Nephron (organoid): ENCODE results near the gene FAM193B.
"Not testable (repeated sequence)": the region's sequence is repeated elsewhere in the genome, so short reads cannot be mapped to it uniquely, and the experiment has no call there.

Experiments used
- H3K27ac Mint-ChIP-seq, 3 experiments: 2 replicates each; pipeline ENCODE4 v1.8.0; 2020; ENCODE audit warnings: mixed read lengths in 3 of 3, mild to moderate bottlenecking in 2 of 3, moderate library complexity in 1 of 3
- H3K27me3 Mint-ChIP-seq: 2 replicates; pipeline ENCODE4 v1.8.0; 2021; ENCODE audit warnings: low read depth, mild to moderate bottlenecking, moderate library complexity, mixed read lengths
- H3K36me3 Mint-ChIP-seq: 2 replicates; pipeline ENCODE4 v1.8.0; 2020; ENCODE audit warnings: low read depth, mixed read lengths
- H3K4me1 Mint-ChIP-seq: 2 replicates; pipeline ENCODE4 v1.8.0; 2020; ENCODE audit warnings: mixed read lengths
- H3K4me3 Mint-ChIP-seq, 3 experiments: 2 replicates each; pipeline ENCODE4 v1.8.0; 2020; ENCODE audit warnings: mild to moderate bottlenecking in 3 of 3, mixed read lengths in 3 of 3, moderate library complexity in 2 of 3
- H3K9me3 Mint-ChIP-seq: 2 replicates; pipeline ENCODE4 v1.8.0; 2020; ENCODE audit warnings: mixed read lengths
- TF ChIP-seq, protein P1 (sequence below), 3 experiments: fragments of 200-600 bp; sonication (generic); IDR thresholded peaks; one replicate each; pipeline ENCODE4 v1.5.0; 2021; ENCODE audit warnings: antibody characterized with exemption in 3 of 3; ENCODE audit not compliant: unreplicated experiment in 3 of 3

Gene FAM193B

DNA sequence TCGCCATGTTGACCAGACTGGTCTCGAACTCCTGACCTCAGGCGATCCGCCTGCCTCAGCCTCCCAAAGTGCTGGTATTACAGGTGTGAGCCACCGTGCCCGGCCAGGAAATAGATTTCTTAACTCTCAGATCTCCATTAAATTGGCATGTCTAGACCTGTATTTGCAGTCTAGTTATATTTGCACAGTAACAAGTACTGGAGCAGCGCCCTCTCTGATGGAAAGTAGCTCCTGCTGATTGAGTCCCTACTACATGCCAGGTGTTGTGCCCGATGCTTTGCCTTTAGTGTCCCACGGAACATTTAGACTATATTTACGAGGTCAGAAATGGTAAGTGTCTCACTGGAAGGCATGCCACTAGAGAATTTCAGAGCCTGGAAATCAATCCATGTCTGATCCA, 21.8 kb upstream of the FAM193B start:
- no peaks in the 10 kb centered on the region for H3K36me3 Mint-ChIP-seq
- no peaks in the 10 kb centered on the region for H3K9me3 Mint-ChIP-seq
- H3K4me1 Mint-ChIP-seq, result no peaks in the 10 kb centered on the region
- H3K27ac Mint-ChIP-seq, result no peak overlapping the region
- TF ChIP-seq, protein P1, sequence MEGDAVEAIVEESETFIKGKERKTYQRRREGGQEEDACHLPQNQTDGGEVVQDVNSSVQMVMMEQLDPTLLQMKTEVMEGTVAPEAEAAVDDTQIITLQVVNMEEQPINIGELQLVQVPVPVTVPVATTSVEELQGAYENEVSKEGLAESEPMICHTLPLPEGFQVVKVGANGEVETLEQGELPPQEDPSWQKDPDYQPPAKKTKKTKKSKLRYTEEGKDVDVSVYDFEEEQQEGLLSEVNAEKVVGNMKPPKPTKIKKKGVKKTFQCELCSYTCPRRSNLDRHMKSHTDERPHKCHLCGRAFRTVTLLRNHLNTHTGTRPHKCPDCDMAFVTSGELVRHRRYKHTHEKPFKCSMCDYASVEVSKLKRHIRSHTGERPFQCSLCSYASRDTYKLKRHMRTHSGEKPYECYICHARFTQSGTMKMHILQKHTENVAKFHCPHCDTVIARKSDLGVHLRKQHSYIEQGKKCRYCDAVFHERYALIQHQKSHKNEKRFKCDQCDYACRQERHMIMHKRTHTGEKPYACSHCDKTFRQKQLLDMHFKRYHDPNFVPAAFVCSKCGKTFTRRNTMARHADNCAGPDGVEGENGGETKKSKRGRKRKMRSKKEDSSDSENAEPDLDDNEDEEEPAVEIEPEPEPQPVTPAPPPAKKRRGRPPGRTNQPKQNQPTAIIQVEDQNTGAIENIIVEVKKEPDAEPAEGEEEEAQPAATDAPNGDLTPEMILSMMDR (IDR thresholded peaks at IDR 0.05; ENCODE audit: unreplicated experiment in 3 of 3), result no peak
- no peak overlapping the region for H3K4me3 Mint-ChIP-seq
- H3K27me3 Mint-ChIP-seq, result peaks cover 23% of the 10 kb centered on the region

DNA sequence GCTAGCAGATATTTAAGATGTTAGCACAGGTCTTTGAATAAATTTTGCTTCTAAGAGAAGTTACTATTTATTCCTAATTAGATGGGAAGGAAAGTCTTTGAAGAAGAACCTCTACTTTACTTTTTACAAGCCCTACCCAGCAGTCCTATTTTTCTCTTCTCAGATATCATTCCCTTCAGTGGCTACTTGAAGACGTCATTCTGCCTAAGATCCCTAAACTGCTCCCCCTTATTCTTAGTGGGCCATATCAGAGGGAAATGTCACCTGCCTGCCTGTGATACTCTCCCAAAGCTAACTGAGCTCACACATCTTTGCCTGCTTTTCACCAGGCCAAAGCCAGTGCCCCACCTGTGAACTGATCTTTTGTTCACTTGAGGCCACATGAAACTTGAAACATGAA, 21.1 kb upstream of the FAM193B start:
- H3K27ac Mint-ChIP-seq, result no peak overlapping the region
- H3K27me3 Mint-ChIP-seq, result peaks cover 22% of the 10 kb centered on the region
- no peaks in the 10 kb centered on the region for H3K4me1 Mint-ChIP-seq
- H3K9me3 Mint-ChIP-seq, result no peaks in the 10 kb centered on the region
- H3K36me3 Mint-ChIP-seq, result no peaks in the 10 kb centered on the region
- TF ChIP-seq, protein P1 (IDR thresholded peaks at IDR 0.05; ENCODE audit: unreplicated experiment in 3 of 3), result no peak
- no peak overlapping the region for H3K4me3 Mint-ChIP-seq

GRCh38 chr5:177569894-177570293, 15.5 kb upstream of the FAM193B start:
- no peaks in the 10 kb centered on the region for H3K4me1 Mint-ChIP-seq
- H3K36me3 Mint-ChIP-seq, result no peaks in the 10 kb centered on the region
- no peaks in the 10 kb centered on the region for H3K9me3 Mint-ChIP-seq
- no peak overlapping the region for H3K4me3 Mint-ChIP-seq
- TF ChIP-seq, protein P1 (IDR thresholded peaks at IDR 0.05; ENCODE audit: unreplicated experiment in 3 of 3), result no peak
- no peak overlapping the region for H3K27ac Mint-ChIP-seq
- H3K27me3 Mint-ChIP-seq, result peaks cover 39% of the 10 kb centered on the region

- Mint-ChIP-seq H3K36me3 (no peaks in the 10 kb centered on the region), H3K9me3 (no peaks in the 10 kb centered on the region), H3K4me3 (no peak overlapping the region), H3K27ac (no peak overlapping the region), H3K27me3 (peaks cover 27% of the 10 kb centered on the region), H3K4me1 (no peaks in the 10 kb centered on the region)
- TF ChIP-seq, protein P1 (IDR thresholded peaks at IDR 0.05; ENCODE audit: unreplicated experiment in 3 of 3), result no peak
Observed at GRCh38 chr5:177568326-177568725, 14.0 kb upstream of the FAM193B start.

- Mint-ChIP-seq H3K4me3 (no peak overlapping the region), H3K36me3 (no peaks in the 10 kb centered on the region), H3K4me1 (peaks cover 10% of the 10 kb centered on the region), H3K27me3 (peaks cover 34% of the 10 kb centered on the region), H3K27ac (no peak overlapping the region), H3K9me3 (no peaks in the 10 kb centered on the region)
- TF ChIP-seq, protein P1 (IDR thresholded peaks at IDR 0.05; ENCODE audit: unreplicated experiment in 3 of 3), result no peak
Observed at GRCh38 chr5:177565046-177565445, 10.7 kb upstream of the FAM193B start.

DNA sequence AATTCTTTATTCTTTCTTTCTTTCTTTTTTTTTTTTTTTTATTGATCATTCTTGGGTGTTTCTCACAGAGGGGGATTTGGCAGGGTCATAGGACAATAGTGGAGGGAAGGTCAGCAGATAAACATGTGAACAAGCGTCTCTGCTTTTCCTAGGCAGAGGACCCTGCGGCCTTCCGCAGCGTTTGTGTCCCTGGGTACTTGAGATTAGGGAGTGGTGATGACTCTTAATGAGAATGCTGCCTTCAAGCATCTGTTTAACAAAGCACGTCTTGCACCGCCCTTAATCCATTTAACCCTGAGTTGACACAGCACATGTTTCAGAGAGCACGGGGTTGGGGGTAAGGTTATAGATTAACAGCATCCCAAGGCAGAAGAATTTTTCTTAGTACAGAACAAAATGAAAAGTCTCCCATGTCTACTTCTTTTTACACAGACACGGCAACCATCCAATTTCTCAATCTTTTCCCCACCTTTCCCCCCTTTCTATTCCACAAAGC, 5.1 kb upstream of the FAM193B start:
- H3K27ac Mint-ChIP-seq, result peak overlapping the region; percentile 55 to 93 (median 87)
- not testable (repeated sequence) for H3K9me3 Mint-ChIP-seq

More for the DNA sequence above, 5.1 kb upstream of the FAM193B start:
- H3K36me3 Mint-ChIP-seq, H3K27me3 Mint-ChIP-seq: not testable (repeated sequence)
- Mint-ChIP-seq H3K4me3 (peak overlapping the region; percentile 21 to 27 (median 23)), H3K4me1 (peaks cover 24% of the 10 kb centered on the region)
